ENCODE measurements around the gene RCL1.

RCL1 gene

GRCh38 chr9:4842734-4843133 lies 50.0 kb downstream of the RCL1 start:
- no peak for DNase-seq (ENCODE audit: low read depth)

GRCh38 chr9:4844056-4844838 lies 51.5 kb downstream of the RCL1 start:
- DNase-seq (ENCODE audit: low read depth): no peak

DNA sequence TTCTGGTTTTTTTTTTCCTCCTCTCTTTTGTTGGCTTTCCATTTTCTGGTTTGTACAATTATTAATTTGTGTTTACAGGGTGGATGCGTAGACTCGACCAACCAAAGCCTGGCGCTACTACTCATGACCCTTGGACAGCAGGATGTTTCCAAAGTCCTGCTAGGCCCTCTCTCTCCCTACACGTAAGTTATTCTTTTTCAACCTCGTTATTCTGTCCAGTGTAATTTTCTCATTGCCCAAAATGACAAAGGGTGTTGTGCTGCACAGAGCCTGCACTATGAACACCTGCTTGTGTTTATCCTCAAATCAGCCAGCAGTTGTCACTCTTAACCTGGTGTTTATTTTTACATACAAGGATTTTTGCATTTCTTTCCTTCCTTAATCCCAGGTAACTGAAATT lies 56.6 kb downstream of the RCL1 start:
- DNase-seq (ENCODE audit: low read depth): no peak

GRCh38 chr9:4850603-4851310 lies 58.0 kb downstream of the RCL1 start:
- no peak for DNase-seq (ENCODE audit: low read depth)

DNA sequence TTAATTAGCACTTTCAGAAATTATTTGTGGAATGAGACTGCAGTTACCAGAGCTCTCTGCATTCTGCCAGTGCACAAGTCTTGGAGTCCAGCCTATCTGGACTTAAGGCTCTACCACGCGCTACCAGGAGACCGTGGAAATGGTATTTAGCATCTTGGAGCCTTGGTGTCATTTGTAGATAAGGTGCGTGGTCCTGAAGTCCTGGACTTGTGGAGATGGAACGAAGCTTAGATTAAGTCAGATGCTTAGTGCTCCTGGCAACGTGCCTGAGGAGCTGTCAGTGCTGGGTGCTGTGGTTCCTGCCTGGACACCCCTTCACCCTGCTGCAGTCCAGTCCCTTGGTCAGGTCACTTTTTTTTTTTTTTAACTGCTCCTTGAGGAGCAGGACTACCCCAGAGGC lies 59.7 kb downstream of the RCL1 start:
- DNase-seq (ENCODE audit: low read depth): no peak

DNA sequence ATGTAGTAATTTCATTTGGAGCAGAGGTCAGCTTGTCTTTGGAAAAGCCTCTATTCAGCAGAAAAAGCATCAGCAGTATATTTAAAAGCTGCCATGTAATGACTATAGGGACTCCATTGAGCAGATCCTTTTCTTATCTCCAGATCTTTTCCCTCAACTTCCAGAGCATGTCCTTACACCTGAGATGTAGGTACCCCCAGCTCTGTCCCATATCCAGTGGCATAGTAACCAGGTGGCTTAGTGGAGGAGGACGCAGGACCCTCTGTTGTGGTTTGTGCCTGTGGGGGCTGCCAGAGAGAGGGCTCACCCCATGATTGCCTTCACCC lies 61.5 kb downstream of the RCL1 start:
- no peak for DNase-seq (ENCODE audit: low read depth)

DNA sequence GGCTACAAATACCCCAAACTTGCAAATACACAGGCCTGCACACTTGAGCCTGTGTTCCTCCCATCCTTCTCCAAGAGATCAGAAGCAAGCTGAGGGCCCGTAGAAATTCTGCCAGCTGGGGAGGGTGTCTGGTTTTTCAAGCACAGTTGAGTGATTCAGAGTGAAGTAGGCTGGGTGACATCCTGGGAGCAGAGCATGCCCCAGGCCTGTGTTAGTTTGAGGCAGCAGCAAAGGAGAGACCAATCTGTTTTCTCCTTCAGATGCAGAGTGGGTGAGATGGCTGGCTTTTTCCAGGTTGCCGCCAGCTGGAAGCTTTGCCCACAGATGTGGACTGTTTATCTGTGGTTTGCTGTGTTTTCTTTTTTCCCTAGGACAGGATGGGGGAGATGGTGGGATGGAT lies 63.1 kb downstream of the RCL1 start:
- DNase-seq (ENCODE audit: low read depth): no peak

- DNase-seq (ENCODE audit: low read depth): no peak
Observed at GRCh38 chr9:4857163-4857810, 64.5 kb downstream of the RCL1 start.

GRCh38 chr9:4859035-4859434 lies 66.3 kb downstream of the RCL1 start:
- DNase-seq (ENCODE audit: low read depth): no peak

DNA sequence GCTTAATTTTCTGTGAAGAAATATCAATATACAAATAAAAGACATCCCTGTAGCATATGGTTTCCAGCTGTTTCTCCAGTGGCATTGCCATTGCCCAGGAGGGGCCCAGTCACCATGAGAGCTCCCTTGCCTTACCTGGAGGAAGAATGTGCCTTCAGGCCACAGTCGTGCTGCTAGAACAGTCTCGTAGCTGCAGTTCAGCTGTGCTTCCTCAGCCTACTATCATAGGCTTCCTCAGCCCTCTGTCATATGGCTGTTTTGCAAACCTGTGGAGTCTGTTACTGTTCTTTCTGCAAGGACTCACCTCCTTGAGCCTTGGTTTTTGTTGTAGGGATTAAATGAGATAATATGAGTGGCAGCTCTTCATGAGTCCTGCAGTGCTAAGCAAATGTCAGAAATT lies 67.6 kb downstream of the RCL1 start:
- no peak for DNase-seq (ENCODE audit: low read depth)

DNA sequence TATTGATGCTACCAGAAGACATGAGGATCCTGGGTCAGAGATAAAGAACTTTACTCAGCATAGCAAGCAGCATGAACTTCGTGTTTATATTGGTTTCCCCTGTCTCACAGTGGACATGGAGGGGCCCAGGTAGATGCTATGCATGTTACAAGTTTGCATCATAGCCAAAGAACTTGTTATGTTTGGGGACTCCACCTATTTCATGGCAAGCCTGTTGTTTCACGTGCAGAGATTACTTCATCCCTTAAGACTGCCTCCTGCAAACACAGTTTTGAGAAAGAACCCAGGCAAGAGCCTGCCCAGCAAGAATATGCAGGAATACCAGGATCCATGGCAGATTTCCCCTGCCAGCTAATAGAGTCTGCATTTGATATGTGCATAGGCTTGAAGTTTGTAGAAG lies 68.4 kb downstream of the RCL1 start:
- DNase-seq (ENCODE audit: low read depth): no peak

DNA sequence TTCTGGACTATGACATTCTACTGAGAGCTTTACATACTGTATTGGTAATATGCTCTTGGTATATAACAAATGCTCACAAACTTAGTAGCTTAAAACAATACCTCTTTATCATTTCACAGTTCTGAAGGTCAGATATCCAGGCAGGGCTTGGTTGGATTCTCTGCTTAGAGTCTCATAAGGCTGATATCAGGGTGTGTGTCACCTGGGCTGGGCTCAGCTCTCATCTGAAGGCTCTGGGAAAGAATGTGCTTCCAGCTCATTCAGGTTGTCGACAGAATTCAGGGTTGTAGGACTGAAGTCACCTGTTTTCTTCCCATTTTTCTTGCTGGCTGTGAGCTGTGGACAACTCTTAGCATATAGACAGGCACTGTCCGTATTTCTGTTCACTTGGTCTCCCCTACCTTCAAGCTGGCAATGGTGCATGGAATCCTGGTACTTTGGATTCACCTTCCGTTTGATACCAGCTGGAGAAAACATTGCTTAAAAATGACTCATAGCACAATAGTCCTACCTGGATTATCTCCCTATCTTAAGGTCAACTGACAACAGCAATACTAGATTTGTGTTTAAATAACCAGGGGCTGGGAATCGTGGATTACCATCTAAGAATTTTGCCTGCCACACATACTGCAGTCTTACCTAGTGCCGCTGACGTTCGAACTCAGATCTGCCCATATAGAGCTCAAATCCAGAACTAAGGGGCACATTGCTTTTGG lies 69.2 kb downstream of the RCL1 start:
- no peak for DNase-seq (ENCODE audit: low read depth)

DNA sequence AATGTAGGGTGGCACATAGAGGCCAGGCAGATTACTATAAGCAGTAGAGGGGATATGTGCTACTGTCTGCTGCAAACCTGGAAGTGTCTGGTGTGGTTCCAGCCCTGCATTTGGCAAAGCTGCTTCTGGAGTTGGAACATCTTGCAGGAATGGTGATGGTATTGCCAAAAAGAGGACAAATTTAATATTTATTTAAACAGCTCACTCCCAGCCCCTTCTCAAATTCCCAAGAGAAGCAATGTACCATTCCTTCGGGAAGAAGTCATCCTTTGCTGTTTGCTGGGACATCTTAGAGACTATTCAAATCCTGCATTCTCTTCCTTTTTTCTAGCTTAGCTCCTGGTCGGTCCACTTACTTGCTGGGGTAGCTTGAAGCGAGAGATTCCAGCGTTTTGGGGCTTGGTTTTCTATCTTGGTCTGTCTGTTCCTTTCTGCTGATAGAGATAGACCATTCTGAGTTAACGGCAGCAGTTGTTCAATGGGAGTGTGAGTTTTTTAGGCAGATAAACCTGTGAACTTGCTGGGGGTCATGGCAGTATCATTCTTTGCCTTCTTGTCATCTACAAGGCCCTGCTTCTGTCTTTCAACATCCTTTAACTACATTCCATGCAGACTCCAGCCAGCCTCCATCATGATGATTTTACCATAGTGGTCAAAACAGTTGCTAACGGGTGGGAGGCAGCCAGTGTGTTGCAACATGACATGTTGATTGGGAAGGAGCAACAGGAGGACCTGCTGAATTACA lies 69.9 kb downstream of the RCL1 start:
- DNase-seq (ENCODE audit: low read depth): no peak

GRCh38 chr9:4864234-4864661 lies 71.5 kb downstream of the RCL1 start:
- no peak for DNase-seq (ENCODE audit: low read depth)

GRCh38 chr9:4864698-4865097 lies 72.0 kb downstream of the RCL1 start:
- DNase-seq (ENCODE audit: low read depth): no peak

GRCh38 chr9:4865681-4866080 lies 72.9 kb downstream of the RCL1 start:
- no peak for DNase-seq (ENCODE audit: low read depth)

- no peak for DNase-seq (ENCODE audit: low read depth)
Observed at GRCh38 chr9:4866239-4866969, 73.7 kb downstream of the RCL1 start.

DNA sequence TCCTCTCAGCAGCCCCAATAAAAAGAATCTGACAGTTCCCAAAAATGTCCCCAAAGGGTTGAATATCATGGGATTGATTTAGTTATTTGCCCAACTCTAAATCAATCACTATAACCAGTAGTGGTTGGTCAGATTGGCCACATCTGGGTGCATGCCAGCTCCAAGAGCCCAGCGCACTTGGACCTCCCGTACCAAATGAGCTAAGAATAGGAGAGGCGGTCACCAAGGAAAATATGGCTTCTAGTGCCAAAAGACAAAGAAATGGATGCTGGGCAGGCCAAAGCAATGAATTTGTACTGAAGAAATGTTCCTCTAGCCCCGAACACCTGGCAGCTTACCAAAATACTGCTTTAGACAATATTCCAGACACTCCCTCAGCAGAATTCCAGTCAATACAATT lies 80.3 kb downstream of the RCL1 start:
- DNase-seq (ENCODE audit: low read depth): no peak

DNA sequence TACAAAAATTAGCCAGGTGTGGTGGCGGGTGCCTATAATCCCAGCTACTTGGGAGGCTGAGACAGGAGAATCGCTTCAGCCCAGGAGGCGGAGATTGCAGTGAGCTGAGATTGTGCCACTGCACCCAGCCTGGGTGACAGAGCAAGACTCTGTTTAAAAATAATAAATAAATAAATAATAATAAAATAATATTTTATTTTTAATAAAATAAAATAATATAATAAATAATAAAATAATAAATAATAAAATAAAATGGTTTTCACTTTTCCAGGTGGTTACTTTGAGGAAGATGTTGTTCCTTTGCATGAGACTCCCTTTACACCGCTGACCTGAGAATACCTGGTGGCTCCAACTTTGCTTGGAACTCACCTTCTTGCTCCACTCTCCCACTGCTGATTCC lies 82.8 kb downstream of the RCL1 start:
- DNase-seq (ENCODE audit: low read depth): no peak

- DNase-seq (ENCODE audit: low read depth): no peak
Observed at GRCh38 chr9:4879115-4879558, 86.4 kb downstream of the RCL1 start.

GRCh38 chr9:4883326-4883873 lies 90.7 kb downstream of the RCL1 start:
- DNase-seq (ENCODE audit: low read depth): no peak

Data from stimulated activated CD8-positive, alpha-beta memory T cell treated with anti-CD3 and anti-CD28 coated beads, Interleukin-4, amount 100 ng/mL, for 24 hours (primary cell).